Limb (tissue), 2 donors: Measurements from ENCODE around the gene PICALM.
"Not testable (repeated sequence)": the region's sequence is repeated elsewhere in the genome, so short reads cannot be mapped to it uniquely, and the experiment has no call there.

Experiments used
- DNase-seq, 2 donors: peaks; one replicate each; pipeline ENCODE4 v3.0.0-alpha.2; 2016; ENCODE audit errors: extremely low spot score in 2 of 2

Gene PICALM

GRCh38 chr11:86068951-86069407 lies at the start of gene PICALM:
Gene PICALM, minus strand, starts transcription at chr11:86069084. Its CDS starts 304 bp downstream, at chr11:86068780.
- peak; percentile 98 for DNase-seq

- no peak for DNase-seq
Measured at GRCh38 chr11:86118253-86118652, 49.4 kb upstream of the PICALM start.

- no peak for DNase-seq
Measured at GRCh38 chr11:86117712-86118063, 48.8 kb upstream of the PICALM start.

- DNase-seq: no peak
Measured at GRCh38 chr11:86117001-86117711, 48.3 kb upstream of the PICALM start.

- no peak for DNase-seq
Measured at GRCh38 chr11:86116386-86116726, 47.5 kb upstream of the PICALM start.

- no peak for DNase-seq
Measured at GRCh38 chr11:86115542-86116385, 46.9 kb upstream of the PICALM start.

GRCh38 chr11:86108890-86109638 lies 40.2 kb upstream of the PICALM start:
- DNase-seq: no peak

GRCh38 chr11:86108191-86108590 lies 39.3 kb upstream of the PICALM start:
- DNase-seq: no peak

GRCh38 chr11:86106916-86107315 lies 38.0 kb upstream of the PICALM start:
- DNase-seq: no peak

- not testable (repeated sequence) for DNase-seq
Measured at GRCh38 chr11:86106031-86106430, 37.1 kb upstream of the PICALM start.

GRCh38 chr11:86105601-86106000 lies 36.7 kb upstream of the PICALM start:
- not testable (repeated sequence) for DNase-seq

GRCh38 chr11:86103808-86104207 lies 34.9 kb upstream of the PICALM start:
- no peak for DNase-seq

GRCh38 chr11:86101941-86102407 lies 33.1 kb upstream of the PICALM start:
- DNase-seq: no peak

GRCh38 chr11:86101493-86101892 lies 32.6 kb upstream of the PICALM start:
- DNase-seq: no peak

GRCh38 chr11:86099874-86100273 lies 31.0 kb upstream of the PICALM start:
- DNase-seq: no peak

GRCh38 chr11:86097980-86098379 lies 29.1 kb upstream of the PICALM start:
- DNase-seq: no peak

- no peak for DNase-seq
Measured at GRCh38 chr11:86091566-86091965, 22.7 kb upstream of the PICALM start.

- no peak for DNase-seq
Measured at GRCh38 chr11:86091086-86091485, 22.2 kb upstream of the PICALM start.

- DNase-seq: peak in 1 of 2 donors; percentile 10
Measured at GRCh38 chr11:86089659-86090058, 20.8 kb upstream of the PICALM start.

- DNase-seq: not testable (repeated sequence)
Measured at GRCh38 chr11:86087688-86088087, 18.8 kb upstream of the PICALM start.

GRCh38 chr11:86087256-86087655 lies 18.4 kb upstream of the PICALM start:
- DNase-seq: no peak

GRCh38 chr11:86081455-86081854 lies 12.6 kb upstream of the PICALM start:
- no peak for DNase-seq
